B cell (primary cell): ENCODE measurements around the gene STAMBP. TPM values are rescaled to one million over a fixed set of nuclear protein-coding genes. Genes with fewer than 3 reads are reported as not detected.
"Not testable (repeated sequence)": the region's sequence is repeated elsewhere in the genome, so short reads cannot be mapped to it uniquely, and the experiment has no call there.

ENCODE experiments used
- ATAC-seq: fragments of 200-7000 bp; cut with Tn5 transposase; one replicate; pipeline ENCODE4 v1.10.0; 2021; ENCODE audit warnings: low read depth, mild to moderate bottlenecking, moderate number of reproducible peaks, moderate library complexity
- CTCF ChIA-PET: fragments of 350-600 bp; sonication (Branson Sonifier 250); formaldehyde crosslinking; loops from one replicate; lab custom pipeline; 2021; ENCODE audit warnings: antibody characterized with exemption, inconsistent platforms; lab: Charles Lee
- POLR2A ChIA-PET: fragments of 350-600 bp; sonication (Branson Sonifier 250); formaldehyde crosslinking; loops from one replicate; lab custom pipeline; 2021; ENCODE audit warnings: antibody characterized with exemption; lab: Charles Lee
- DNase-seq: peaks from one replicate; pipeline ENCODE4 v3.0.0; 2013
- H2AFZ ChIP-seq: 2 replicates; pipeline ENCODE4 v1.6.1; 2012; ENCODE audit warnings: mild to moderate bottlenecking, low read depth, low read length; ENCODE audit not compliant: insufficient read depth, poor library complexity, severe bottlenecking
- H3K27ac ChIP-seq, 2 donors: 1 replicate in 1 of 2; 2 replicates in 1 of 2; pipeline ENCODE4 v1.5.1; 2012 to 2013; ENCODE audit warnings: low read length in 2 of 2, mild to moderate bottlenecking in 2 of 2, moderate library complexity in 1 of 2
- H3K27me3 ChIP-seq, 4 experiments: fragments of 200-600 bp in 1 of 4; sonication (generic) in 1 of 4; replicated peaks in 1 of 4; 1 replicate in 2 of 4; 2 replicates in 2 of 4; pipeline versions ENCODE4 v1.6.1 to v1.7.0; 2013 to 2016; ENCODE audit warnings: low read length in 3 of 4, mild to moderate bottlenecking in 2 of 4, mixed read lengths in 1 of 4, moderate library complexity in 1 of 4; ENCODE audit not compliant: insufficient read depth in 4 of 4, control insufficient read depth in 3 of 4; ENCODE audit errors: control extremely low read depth in 1 of 4
- H3K36me3 ChIP-seq, 2 experiments: replicated peaks in 1 of 2; 1 replicate in 1 of 2; 2 replicates in 1 of 2; pipeline versions ENCODE4 v1.6.1 to v1.7.1; 2013; ENCODE audit warnings: low read length in 1 of 2; ENCODE audit not compliant: insufficient read depth in 2 of 2, control insufficient read depth in 1 of 2; ENCODE audit errors: control extremely low read depth in 1 of 2, extremely low read depth in 1 of 2
- H3K4me1 ChIP-seq, 2 donors: fragments of 200-600 bp in 1 of 2; sonication (generic) in 1 of 2; 1 replicate in 1 of 2; 2 replicates in 1 of 2; pipeline versions ENCODE4 v1.5.1 to v1.6.1; 2013 to 2017; ENCODE audit warnings: low read length in 2 of 2; ENCODE audit not compliant: control insufficient read depth in 2 of 2, insufficient read depth in 2 of 2
- H3K4me2 ChIP-seq: replicated peaks from 2 replicates; pipeline ENCODE3; 2012; ENCODE audit warnings: mild to moderate bottlenecking, low read depth, low read length; ENCODE audit not compliant: poor library complexity, severe bottlenecking
- H3K4me3 ChIP-seq, 5 experiments: fragments of 200-600 bp in 1 of 5; sonication (generic) in 1 of 5; 1 replicate in 3 of 5; 2 replicates in 2 of 5; pipeline versions ENCODE4 v1.5.1 to v1.7.0; 2011 to 2016; ENCODE audit warnings: low read length in 4 of 5, mild to moderate bottlenecking in 4 of 5, low read depth in 2 of 5, control low read depth in 1 of 5, moderate library complexity in 1 of 5; ENCODE audit not compliant: insufficient read depth in 1 of 5; ENCODE audit errors: control extremely low read depth in 1 of 5, extremely low read depth in 1 of 5
- H3K79me2 ChIP-seq: fragments of 200-600 bp; sonication (generic); one replicate; pipeline ENCODE4 v1.6.0; 2016; ENCODE audit warnings: low read length; ENCODE audit not compliant: control insufficient read depth, insufficient read depth
- H3K9ac ChIP-seq: fragments of 200-600 bp; sonication (generic); 2 replicates; pipeline ENCODE4 v1.6.1; 2017; ENCODE audit warnings: mild to moderate bottlenecking, low read length, moderate library complexity
- H3K9me3 ChIP-seq, 3 donors: one replicate each; pipeline versions ENCODE4 v1.6.1 to v1.7.1; 2013; ENCODE audit warnings: low read length in 2 of 3; ENCODE audit not compliant: control insufficient read depth in 2 of 3, insufficient read depth in 1 of 3; ENCODE audit errors: control extremely low read depth in 1 of 3
- H4K20me1 ChIP-seq: 2 replicates; pipeline ENCODE4 v1.6.0; 2012; ENCODE audit warnings: mild to moderate bottlenecking, low read length; ENCODE audit not compliant: insufficient read depth, control insufficient read depth, poor library complexity, severe bottlenecking
- H3K27ac Mint-ChIP-seq: one replicate; pipeline ENCODE4 v1.8.0; 2021; ENCODE audit warnings: mixed read lengths
- H3K27me3 Mint-ChIP-seq: one replicate; pipeline ENCODE4 v1.8.0; 2021; ENCODE audit warnings: mixed read lengths
- H3K4me1 Mint-ChIP-seq: one replicate; pipeline ENCODE4 v1.8.0; 2021; ENCODE audit warnings: mixed read lengths
- H3K4me3 Mint-ChIP-seq: one replicate; pipeline ENCODE4 v1.8.0; 2021; ENCODE audit warnings: mixed read lengths
- H3K9me3 Mint-ChIP-seq: one replicate; pipeline ENCODE4 v1.8.0; 2022; ENCODE audit warnings: mixed read lengths; ENCODE audit not compliant: insufficient read depth
- CTCF ChIP-seq: fragments of 200-600 bp; IDR thresholded peaks from one replicate; pipeline ENCODE4 v1.8.0; 2022; ENCODE audit warnings: antibody characterized with exemption, mild to moderate bottlenecking
- EZH2 ChIP-seq: IDR thresholded peaks from 2 replicates; pipeline ENCODE4 v1.6.1; 2012; ENCODE audit warnings: borderline replicate concordance, low read depth, mild to moderate bottlenecking, moderate library complexity, low read length; ENCODE audit not compliant: insufficient read depth, poor library complexity, severe bottlenecking
- WGBS: methylation state at CpG from one replicate; pipeline ENCODE4 v1.1.5; 2013; ENCODE audit warnings: missing lambda C conversion rate; ENCODE audit not compliant: insufficient coverage; 5-methylcytosine and 5-hydroxymethylcytosine counted together
- intact Hi-C: fragments of 100-400 bp; cut with micrococcal nuclease; formaldehyde crosslinking; loops from one replicate; pipeline ENCODE4 v1.10.0; 2022
- polyA plus RNA-seq: library from polyadenylated mRNA; depleted of rRNA; stranded (reverse); fragments of >200 nt; gene quantifications from 2 replicates; pipeline ENCODE4 v1.2.3, GENCODE V29; 2012
- total RNA-seq, 2 donors: library from RNA; stranded (reverse); fragments of 120-200 nt in 1 of 2; gene quantifications; 1 replicate in 1 of 2; 2 replicates in 1 of 2; pipeline versions ENCODE4 v1.2.3 to v1.2.4, GENCODE V29; 2013 to 2022

STAMBP gene
- total and polyA plus RNA-seq, 2 donors (not counting 1 experiment from before 2014, with no cell fraction given): 21.8 to 32.5 TPM

GRCh38 chr2:73903313-73903712 lies 74.6 kb downstream of the STAMBP start:
- peaks cover 12% of the 10 kb centered on the region for H3K27me3 Mint-ChIP-seq
- Histone ChIP-seq H3K9ac (no peak overlapping the region), H3K79me2 (no peaks in the 10 kb centered on the region), H3K4me3 (no peak overlapping the region), H3K4me2 (no peak overlapping the region), H2AFZ (no peak overlapping the region), H3K27ac (no peak overlapping the region), H3K36me3 (no peaks in the 10 kb centered on the region), H4K20me1 (no peaks in the 10 kb centered on the region), H3K4me1 (peaks cover 0 to 2% of the 10 kb centered on the region in 2 donors), H3K9me3 (no peaks in the 10 kb centered on the region), H3K27me3 (peaks cover 0 to 3% (median 0%) of the 10 kb centered on the region in 4 experiments)
- TF ChIP-seq EZH2: no peak
- no peak for TF ChIP-seq CTCF
- 88% methylated on average over 3 of the region's 4 CpGs for WGBS
- CTCF ChIA-PET: interaction anchor here (0.7 kb wide), 1 partner anchor 222 kb away, joined by 3 read pairs; no protein-coding TSS in a partner anchor
- H3K4me3 Mint-ChIP-seq: no peak overlapping the region
- H3K4me1 Mint-ChIP-seq: peaks cover 2% of the 10 kb centered on the region
- intact Hi-C loops: no loop called here
- POLR2A ChIA-PET: no interaction called here
- ATAC-seq (no peak), DNase-seq (no peak)
- no peak overlapping the region for H3K27ac Mint-ChIP-seq
- H3K9me3 Mint-ChIP-seq: no peaks in the 10 kb centered on the region

GRCh38 chr2:73903949-73904613 lies 75.3 kb downstream of the STAMBP start:
- H3K27ac Mint-ChIP-seq, POLR2A ChIA-PET, H3K9me3 Mint-ChIP-seq, H3K27ac ChIP-seq, H4K20me1 ChIP-seq, ATAC-seq, DNase-seq, H3K36me3 ChIP-seq, H3K4me3 ChIP-seq, H3K4me1 ChIP-seq, H3K9me3 ChIP-seq, H3K79me2 ChIP-seq, H3K4me2 ChIP-seq, H3K9ac ChIP-seq, H3K4me1 Mint-ChIP-seq, intact Hi-C loops, H2AFZ ChIP-seq, H3K4me3 Mint-ChIP-seq, H3K27me3 ChIP-seq: not testable (repeated sequence)
- peaks cover 12% of the 10 kb centered on the region for H3K27me3 Mint-ChIP-seq
- CTCF ChIA-PET: interaction anchor here (0.7 kb wide), 1 partner anchor 221 kb away, joined by 3 read pairs; no protein-coding TSS in a partner anchor
- 100% methylated on average over 1 of the region's 5 CpGs for WGBS
